Osteoblast (primary cell): ENCODE measurements around the gene FERD3L. TPM values are rescaled to one million over a fixed set of nuclear protein-coding genes. Genes with fewer than 3 reads are reported as not detected.

ENCODE experiments used
- DNase-seq: peaks from one replicate; pipeline ENCODE4 v3.0.0; 2011; ENCODE audit warnings: low spot score, mixed read lengths; ENCODE audit not compliant: insufficient read length; ENCODE audit errors: missing footprints
- H2AFZ ChIP-seq: 2 replicates; pipeline ENCODE4 v1.6.0; 2011; ENCODE audit warnings: mild to moderate bottlenecking, low read length
- H3K27ac ChIP-seq: 2 replicates; pipeline ENCODE4 v1.5.1; 2011; ENCODE audit warnings: mild to moderate bottlenecking, low read depth, low read length, moderate library complexity
- H3K27me3 ChIP-seq: 2 replicates; pipeline ENCODE4 v1.6.0; 2012; ENCODE audit warnings: mild to moderate bottlenecking, control low read depth, inconsistent platforms, low read length, moderate library complexity; ENCODE audit not compliant: insufficient read depth
- H3K36me3 ChIP-seq: 2 replicates; pipeline ENCODE4 v1.5.1; 2011; ENCODE audit warnings: mild to moderate bottlenecking, low read length, control low read depth, moderate library complexity; ENCODE audit not compliant: insufficient read depth
- H3K4me1 ChIP-seq: 2 replicates; pipeline ENCODE4 v1.5.1; 2011; ENCODE audit warnings: mild to moderate bottlenecking, low read length, control low read depth, moderate library complexity; ENCODE audit not compliant: insufficient read depth
- H3K4me2 ChIP-seq: 2 replicates; pipeline ENCODE4 v1.6.0; 2011; ENCODE audit warnings: mild to moderate bottlenecking, low read length; ENCODE audit not compliant: insufficient read depth
- H3K4me3 ChIP-seq: fragments of 200-600 bp; sonication (generic); 3 replicates; pipeline ENCODE4 v1.5.1; 2012; ENCODE audit warnings: mild to moderate bottlenecking, low read length, inconsistent platforms; ENCODE audit not compliant: insufficient read depth
- H3K79me2 ChIP-seq: 2 replicates; pipeline ENCODE4 v1.6.0; 2012; ENCODE audit warnings: mild to moderate bottlenecking, low read length, control low read depth, inconsistent platforms; ENCODE audit not compliant: insufficient read depth
- H3K9me3 ChIP-seq: 2 replicates; pipeline ENCODE4 v1.5.1; 2011; ENCODE audit warnings: low read depth, low read length, control low read depth
- H4K20me1 ChIP-seq: 2 replicates; pipeline ENCODE4 v1.6.0; 2012; ENCODE audit warnings: mild to moderate bottlenecking, low read length, control low read depth; ENCODE audit not compliant: insufficient read depth
- CTCF ChIP-seq: IDR thresholded peaks from 2 replicates; pipeline ENCODE4 v1.5.1; 2011; ENCODE audit warnings: mild to moderate bottlenecking, low read depth, low read length, moderate library complexity; ENCODE audit errors: extremely low read depth
- total RNA-seq: library from RNA; depleted of rRNA; stranded (reverse); fragments of >200 nt; gene quantifications from 2 replicates; pipeline ENCODE4 v1.2.3, GENCODE V29; 2012

The FERD3L gene
- total RNA-seq, 1 donor = not detected

GRCh38 chr7:19098510-19098909 is 46.7 kb downstream of the FERD3L start:
- H2AFZ ChIP-seq = no peak overlapping the region
- H3K27me3 ChIP-seq = no peaks in the 10 kb centered on the region
- no peak overlapping the region for H3K4me3 ChIP-seq
- no peak for TF ChIP-seq CTCF
- no peaks in the 10 kb centered on the region for H3K36me3 ChIP-seq
- no peaks in the 10 kb centered on the region for H4K20me1 ChIP-seq
- H3K9me3 ChIP-seq = no peaks in the 10 kb centered on the region
- H3K27ac ChIP-seq = no peak overlapping the region
- no peaks in the 10 kb centered on the region for H3K4me1 ChIP-seq
- H3K79me2 ChIP-seq = no peaks in the 10 kb centered on the region
- DNase-seq = no peak
- no peak overlapping the region for H3K4me2 ChIP-seq

GRCh38 chr7:19097165-19098055 is 47.8 kb downstream of the FERD3L start:
- Histone ChIP-seq H2AFZ (peak overlapping the region; percentile 16), H3K4me2 (no peak overlapping the region), H3K79me2 (no peaks in the 10 kb centered on the region), H3K27me3 (no peaks in the 10 kb centered on the region), H4K20me1 (no peaks in the 10 kb centered on the region), H3K36me3 (no peaks in the 10 kb centered on the region), H3K4me3 (no peak overlapping the region), H3K9me3 (no peaks in the 10 kb centered on the region), H3K4me1 (no peaks in the 10 kb centered on the region), H3K27ac (no peak overlapping the region)
- TF ChIP-seq CTCF = no peak
- DNase-seq = no peak

- no peak for TF ChIP-seq CTCF
- Histone ChIP-seq H4K20me1 (no peaks in the 10 kb centered on the region), H3K36me3 (no peaks in the 10 kb centered on the region), H3K4me1 (no peaks in the 10 kb centered on the region), H3K27ac (no peak overlapping the region), H2AFZ (no peak overlapping the region), H3K9me3 (no peaks in the 10 kb centered on the region), H3K27me3 (no peaks in the 10 kb centered on the region), H3K79me2 (no peaks in the 10 kb centered on the region), H3K4me3 (no peak overlapping the region), H3K4me2 (no peak overlapping the region)
- no peak for DNase-seq
These were observed 49.8 kb downstream of the FERD3L start for GRCh38 chr7:19095353-19095860.

Other genes starting within 250 kb of the FERD3L start
- gene TWIST1, start 27.8 kb downstream of the FERD3L start, total RNA-seq = 101 and 113 TPM in 2 replicates